ENCODE measurements around the gene B4GALNT2.

- TF ChIP-seq, protein P1, sequence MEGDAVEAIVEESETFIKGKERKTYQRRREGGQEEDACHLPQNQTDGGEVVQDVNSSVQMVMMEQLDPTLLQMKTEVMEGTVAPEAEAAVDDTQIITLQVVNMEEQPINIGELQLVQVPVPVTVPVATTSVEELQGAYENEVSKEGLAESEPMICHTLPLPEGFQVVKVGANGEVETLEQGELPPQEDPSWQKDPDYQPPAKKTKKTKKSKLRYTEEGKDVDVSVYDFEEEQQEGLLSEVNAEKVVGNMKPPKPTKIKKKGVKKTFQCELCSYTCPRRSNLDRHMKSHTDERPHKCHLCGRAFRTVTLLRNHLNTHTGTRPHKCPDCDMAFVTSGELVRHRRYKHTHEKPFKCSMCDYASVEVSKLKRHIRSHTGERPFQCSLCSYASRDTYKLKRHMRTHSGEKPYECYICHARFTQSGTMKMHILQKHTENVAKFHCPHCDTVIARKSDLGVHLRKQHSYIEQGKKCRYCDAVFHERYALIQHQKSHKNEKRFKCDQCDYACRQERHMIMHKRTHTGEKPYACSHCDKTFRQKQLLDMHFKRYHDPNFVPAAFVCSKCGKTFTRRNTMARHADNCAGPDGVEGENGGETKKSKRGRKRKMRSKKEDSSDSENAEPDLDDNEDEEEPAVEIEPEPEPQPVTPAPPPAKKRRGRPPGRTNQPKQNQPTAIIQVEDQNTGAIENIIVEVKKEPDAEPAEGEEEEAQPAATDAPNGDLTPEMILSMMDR (IDR thresholded peaks at IDR 0.05; ENCODE audit: low read depth, low read length): no peak
- TF ChIP-seq MAX (IDR thresholded peaks at IDR 0.05; ENCODE audit: low read depth, low read length) (no peak), POLR2A (IDR thresholded peaks at IDR 0.05; ENCODE audit: extremely low read depth, insufficient read length) (no peak), MYC (IDR thresholded peaks at IDR 0.05; ENCODE audit: low read depth, low read length) (no peak)
Measured at GRCh38 chr17:49090878-49091594, 41.5 kb upstream of the B4GALNT2 start.
